RWPE1 (cell line): ENCODE measurements around the gene ANAPC2.

ENCODE experiments used
- CTCF ChIA-PET: fragments of 350-600 bp; sonication (Branson Sonifier 250); formaldehyde crosslinking; extraction: SDS; loops from one replicate; lab custom pipeline; 2021; lab: Yijun Ruan, JAX
- POLR2A ChIA-PET: fragments of 400-600 bp; formaldehyde crosslinking; extraction: SDS; loops from one replicate; lab custom pipeline; 2020; ENCODE audit warnings: antibody characterized with exemption; ENCODE audit not compliant: low non-redundant PET; lab: Yijun Ruan, JAX
- DNase-seq: peaks from one replicate; pipeline ENCODE4 v3.0.0; 2012; ENCODE audit warnings: low spot score
- H3K27ac ChIP-seq: fragments of 450-650 bp; 2 replicates; pipeline ENCODE4 v1.5.1; 2017
- TF ChIP-seq, protein P1 (sequence below): fragments of 450-650 bp; conservative IDR thresholded peaks from 2 replicates; pipeline ENCODE4 v1.5.1; 2017; ENCODE audit warnings: low read depth, mild to moderate bottlenecking

ANAPC2 gene

DNA sequence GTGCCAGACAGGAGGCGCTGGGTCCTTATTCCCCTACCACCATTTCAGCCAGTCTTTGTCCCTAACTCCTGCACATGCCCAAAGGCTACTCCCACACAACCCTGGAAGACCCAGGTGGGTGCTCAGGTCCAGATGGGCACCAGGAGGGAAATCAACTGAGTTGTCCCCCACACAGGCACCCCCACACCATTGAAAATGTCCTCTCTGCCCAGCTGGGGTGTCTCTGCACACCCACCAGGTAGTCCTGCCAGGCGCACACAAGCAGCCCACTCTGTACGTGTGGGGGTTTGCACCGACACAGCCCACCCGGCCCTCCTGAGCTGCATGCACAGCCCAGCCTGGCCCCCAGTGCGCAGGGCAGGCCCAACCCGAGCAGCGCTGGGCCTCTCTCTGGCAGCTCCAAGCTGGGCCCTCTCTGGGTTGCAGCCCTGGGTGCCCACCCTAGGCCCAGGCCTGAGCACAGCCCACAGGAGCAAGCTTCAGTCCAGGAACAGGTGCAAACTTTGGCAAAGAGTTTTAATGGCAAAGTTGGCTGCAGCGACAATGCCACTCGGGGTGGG lies 31.5 kb upstream of the ANAPC2 start:
- TF ChIP-seq, protein P1, sequence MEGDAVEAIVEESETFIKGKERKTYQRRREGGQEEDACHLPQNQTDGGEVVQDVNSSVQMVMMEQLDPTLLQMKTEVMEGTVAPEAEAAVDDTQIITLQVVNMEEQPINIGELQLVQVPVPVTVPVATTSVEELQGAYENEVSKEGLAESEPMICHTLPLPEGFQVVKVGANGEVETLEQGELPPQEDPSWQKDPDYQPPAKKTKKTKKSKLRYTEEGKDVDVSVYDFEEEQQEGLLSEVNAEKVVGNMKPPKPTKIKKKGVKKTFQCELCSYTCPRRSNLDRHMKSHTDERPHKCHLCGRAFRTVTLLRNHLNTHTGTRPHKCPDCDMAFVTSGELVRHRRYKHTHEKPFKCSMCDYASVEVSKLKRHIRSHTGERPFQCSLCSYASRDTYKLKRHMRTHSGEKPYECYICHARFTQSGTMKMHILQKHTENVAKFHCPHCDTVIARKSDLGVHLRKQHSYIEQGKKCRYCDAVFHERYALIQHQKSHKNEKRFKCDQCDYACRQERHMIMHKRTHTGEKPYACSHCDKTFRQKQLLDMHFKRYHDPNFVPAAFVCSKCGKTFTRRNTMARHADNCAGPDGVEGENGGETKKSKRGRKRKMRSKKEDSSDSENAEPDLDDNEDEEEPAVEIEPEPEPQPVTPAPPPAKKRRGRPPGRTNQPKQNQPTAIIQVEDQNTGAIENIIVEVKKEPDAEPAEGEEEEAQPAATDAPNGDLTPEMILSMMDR: no peak
- ChIA-PET POLR2A (no interaction called here), CTCF (interaction anchor here (1.1 kb wide), 1 partner anchor 105 kb away, joined by 3 read pairs; no protein-coding TSS in a partner anchor)
- no peak for DNase-seq
- peak overlapping the region; percentile 82 for H3K27ac ChIP-seq

DNA sequence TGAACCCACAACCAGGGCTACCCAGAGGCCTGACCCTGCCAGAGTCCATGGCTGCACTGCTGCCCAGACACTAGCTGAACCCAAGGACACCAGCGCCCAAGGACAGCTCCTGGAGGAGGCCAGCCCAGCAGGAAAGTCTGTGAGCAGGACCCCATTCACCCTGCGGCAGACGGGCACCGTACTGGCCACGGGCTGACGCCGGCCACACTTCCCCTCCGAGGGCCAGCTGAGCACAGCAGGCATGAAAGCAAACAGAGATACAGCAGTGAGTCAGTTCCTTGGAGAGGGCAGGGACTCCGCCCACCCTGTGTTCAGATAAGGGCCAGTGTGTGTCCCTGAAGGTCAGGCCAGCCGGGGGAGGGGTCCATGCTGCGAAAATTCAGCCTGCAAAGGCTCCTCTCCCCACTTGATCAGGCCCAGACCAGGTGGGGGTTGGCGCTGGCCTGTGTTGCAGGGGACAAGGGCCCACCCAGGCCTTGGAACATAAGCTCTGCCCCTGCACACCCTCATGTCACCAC lies 30.5 kb upstream of the ANAPC2 start:
- peak overlapping the region; percentile 82 for H3K27ac ChIP-seq
- ChIA-PET CTCF (interaction anchor here (0.7 to 1.1 kb wide), 3 partner anchors 30 to 104 kb away, joined by 3 to 6 read pairs (median 6); partner anchors contain the start of gene SSNA1), POLR2A (no interaction called here)
- no peak for DNase-seq
- TF ChIP-seq, protein P1: no peak

DNA sequence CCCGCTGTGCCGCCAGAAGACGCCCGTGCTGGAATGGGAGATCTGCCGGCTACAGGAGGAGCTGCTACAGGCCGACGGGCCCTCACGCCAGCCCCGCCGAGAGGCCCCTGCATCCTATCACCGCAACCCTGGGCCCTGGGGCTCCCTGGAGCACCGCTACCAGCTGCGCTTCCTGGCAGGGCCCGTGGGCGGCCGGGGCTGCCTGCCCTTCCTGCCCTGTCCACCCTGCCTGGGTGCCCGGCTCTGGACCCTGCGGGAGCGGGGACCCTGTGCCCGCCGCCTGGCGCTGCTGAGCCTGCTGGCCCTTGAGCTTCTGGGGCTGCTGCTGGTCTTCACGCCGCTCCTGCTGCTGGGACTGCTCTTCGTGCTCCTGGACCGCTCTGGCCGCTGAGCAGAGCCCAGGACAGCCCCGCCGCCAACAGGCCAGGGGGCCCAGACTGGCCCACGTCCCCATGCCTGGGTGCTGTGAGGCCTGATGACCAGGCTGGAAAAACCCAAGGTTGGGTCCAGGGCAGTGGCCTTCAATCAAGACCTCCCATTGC lies 29.9 kb upstream of the ANAPC2 start:
- ChIA-PET POLR2A (no interaction called here), CTCF (interaction anchor here (0.7 to 3.0 kb wide), 3 partner anchors 9 to 42 kb away, joined by 4 to 13 read pairs (median 6); partner anchors contain the start of gene RNF224)
- TF ChIP-seq, protein P1: no peak
- no peak for DNase-seq
- peak overlapping the region; percentile 82 for H3K27ac ChIP-seq

DNA sequence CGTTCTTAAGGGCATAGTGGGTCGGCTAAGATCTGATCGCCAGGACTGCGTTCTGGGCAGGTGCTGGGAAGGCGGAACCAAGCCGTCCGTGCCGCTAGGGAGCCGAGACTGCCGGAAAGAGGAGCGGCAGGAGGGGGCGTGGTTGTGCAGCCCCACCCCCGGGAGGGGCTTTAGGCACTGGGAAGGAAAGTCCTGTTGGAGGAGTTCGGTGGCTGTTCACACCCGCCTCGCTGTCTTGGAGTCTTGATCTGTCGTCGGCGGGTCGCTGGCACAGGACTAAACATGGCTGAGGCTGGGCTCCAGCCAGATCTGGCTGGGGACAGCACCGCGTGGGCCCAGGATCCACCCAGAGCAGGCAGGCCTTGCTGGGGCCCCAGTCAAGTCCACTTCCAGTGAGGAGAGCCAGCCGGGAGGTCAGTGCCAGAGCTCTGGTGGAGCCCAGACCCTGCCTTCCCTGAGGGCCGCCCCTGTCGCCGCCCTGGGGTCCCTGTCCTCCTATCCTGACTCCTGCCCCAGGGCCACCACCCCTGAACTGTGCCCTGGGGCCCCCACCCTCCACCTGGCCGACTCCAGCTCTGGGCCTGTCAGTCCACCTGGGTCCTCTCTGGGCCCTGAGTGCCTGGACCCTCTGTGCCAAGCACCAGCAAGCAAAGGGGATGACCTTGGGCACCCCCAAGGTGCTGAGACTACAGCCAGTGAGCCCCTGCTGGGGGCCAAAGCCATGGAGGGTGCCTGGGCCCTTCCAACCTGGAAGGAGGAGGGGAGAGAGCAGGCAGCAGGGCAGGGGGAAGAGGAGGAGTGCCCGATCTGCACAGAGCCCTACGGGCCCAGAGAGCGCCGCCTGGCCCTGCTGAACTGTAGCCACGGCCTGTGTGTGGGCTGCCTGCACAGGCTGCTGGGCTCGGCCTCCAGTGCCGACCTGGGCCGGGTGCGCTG lies 29.2 kb upstream of the ANAPC2 start:
- TF ChIP-seq, protein P1: no peak
- H3K27ac ChIP-seq: peak overlapping the region; percentile 82
- CTCF ChIA-PET: interaction anchor here (0.6 to 3.0 kb wide), 6 partner anchors 9 to 103 kb away, joined by 3 to 13 read pairs (median 5); partner anchors contain the start of gene RNF224
- POLR2A ChIA-PET: interaction anchor here (1.0 kb wide), 1 partner anchor 23 kb away, joined by 3 read pairs; no protein-coding TSS in a partner anchor
- DNase-seq: peak; percentile 96

DNA sequence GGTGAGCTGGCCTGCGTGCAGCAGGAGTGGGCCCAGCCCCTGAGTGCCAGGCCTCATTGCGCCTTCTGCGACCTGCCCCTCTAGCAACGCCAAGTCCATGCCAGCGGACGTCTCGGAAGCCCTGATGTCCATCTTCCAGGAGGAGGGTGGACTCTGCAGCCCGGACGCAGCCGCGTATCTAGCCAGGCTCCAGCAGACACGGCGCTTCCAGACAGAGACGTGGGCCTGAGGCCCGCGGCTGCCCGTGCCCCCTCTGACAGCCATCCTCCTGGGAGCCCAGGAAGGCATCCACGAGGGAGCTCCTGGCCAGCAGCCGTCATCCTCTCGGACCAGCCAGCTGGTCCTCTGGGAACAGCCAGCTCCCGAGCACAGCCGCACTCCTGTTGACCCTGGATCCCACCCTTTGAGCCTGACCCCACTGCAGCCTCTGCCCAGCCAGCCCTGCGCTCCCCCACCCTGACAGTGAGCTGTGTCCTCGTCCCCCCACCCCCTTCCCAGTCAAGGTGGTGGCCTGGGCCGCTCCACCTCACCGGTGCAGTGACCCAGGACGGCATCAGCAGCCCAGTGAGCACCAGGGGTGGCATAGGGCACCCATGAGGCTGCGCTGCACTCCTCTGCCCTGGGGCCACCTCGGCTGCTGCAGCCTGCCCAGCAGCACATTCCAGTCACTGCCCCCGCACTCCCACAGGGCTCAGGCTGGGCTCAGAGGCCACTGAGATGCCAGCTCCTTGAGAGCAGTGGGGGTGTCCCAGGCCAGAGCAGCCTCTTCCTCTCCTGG lies 28.0 kb upstream of the ANAPC2 start:
- ChIA-PET POLR2A (interaction anchor here (0.6 to 1.3 kb wide), 3 partner anchors 10 to 40 kb away, joined by 3 to 4 read pairs (median 3); partner anchors contain the start of genes ANAPC2 and SSNA1), CTCF (interaction anchor here (0.6 to 3.0 kb wide), 5 partner anchors 11 to 101 kb away, joined by 3 to 13 read pairs (median 4); partner anchors contain the start of gene RNF224)
- peak overlapping the region; percentile 82 for H3K27ac ChIP-seq

More for the DNA sequence above, 28.0 kb upstream of the ANAPC2 start:
- no peak for DNase-seq
- TF ChIP-seq, protein P1: no peak
